ENCODE measurements around the gene PIK3R2. TPM values are rescaled to one million over a fixed set of nuclear protein-coding genes. Genes with fewer than 3 reads are reported as not detected.

Gene PIK3R2
- polyA plus RNA-seq, 4 donors = 27.8 to 39.6 (median 34.3) TPM

DNA sequence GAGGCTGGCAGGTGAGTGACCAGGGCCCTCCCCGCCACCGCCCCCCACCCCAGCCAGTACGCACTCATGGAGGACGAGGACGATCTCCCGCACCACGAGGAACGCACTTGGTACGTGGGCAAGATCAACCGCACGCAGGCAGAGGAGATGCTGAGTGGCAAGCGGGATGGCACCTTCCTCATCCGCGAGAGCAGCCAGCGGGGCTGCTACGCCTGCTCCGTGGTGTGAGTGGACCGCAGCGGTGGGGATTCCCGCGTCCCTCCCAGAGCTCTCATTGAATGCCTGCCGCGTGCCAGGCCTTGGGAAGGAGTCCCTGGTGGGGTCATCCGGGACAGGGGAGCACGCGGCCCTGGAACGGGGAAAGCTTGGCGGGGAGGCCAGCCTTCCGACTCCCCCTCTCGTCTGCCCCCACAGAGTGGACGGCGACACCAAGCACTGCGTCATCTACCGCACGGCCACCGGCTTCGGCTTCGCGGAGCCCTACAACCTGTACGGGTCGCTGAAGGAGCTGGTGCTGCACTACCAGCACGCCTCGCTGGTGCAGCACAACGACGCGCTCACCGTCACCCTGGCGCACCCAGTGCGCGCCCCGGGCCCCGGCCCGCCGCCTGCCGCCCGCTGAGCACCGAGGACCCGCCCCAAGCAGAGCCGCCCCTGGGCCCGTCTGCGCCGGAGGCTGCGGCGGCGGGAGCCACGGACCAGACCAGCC lies 15.9 kb downstream of the PIK3R2 start:
- DNase-seq (ENCODE audit: low read depth in 4 of 4, low spot score in 2 of 4) = no peak

DNA sequence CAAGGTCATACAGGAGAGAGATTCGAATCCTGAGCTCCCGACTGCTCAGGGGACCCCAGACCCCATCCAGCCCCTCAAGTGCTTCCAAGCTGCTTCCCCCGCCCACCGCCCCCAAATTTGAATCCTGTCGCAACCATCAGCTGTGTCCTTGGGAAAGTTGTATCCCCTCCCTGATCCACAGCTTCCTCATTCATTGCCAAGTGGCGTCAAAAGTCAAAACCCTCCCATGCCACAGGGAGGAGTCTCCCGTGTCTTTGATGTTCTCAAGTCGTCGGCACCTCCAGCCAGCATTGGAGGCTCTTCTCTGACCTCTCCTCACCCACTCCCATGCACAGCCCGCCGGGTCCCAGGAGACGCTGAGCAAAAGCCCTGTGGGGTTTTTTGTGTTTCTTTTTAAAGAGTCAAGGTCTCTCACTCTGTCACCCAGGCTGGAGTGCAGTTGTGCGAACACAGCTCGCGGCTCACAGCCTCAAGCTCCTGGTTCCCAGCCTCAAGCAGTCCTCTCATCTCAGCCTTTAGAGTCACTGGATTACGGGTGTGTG lies 17.8 kb downstream of the PIK3R2 start:
- no peak for DNase-seq (ENCODE audit: low read depth in 4 of 4, low spot score in 2 of 4)

DNA sequence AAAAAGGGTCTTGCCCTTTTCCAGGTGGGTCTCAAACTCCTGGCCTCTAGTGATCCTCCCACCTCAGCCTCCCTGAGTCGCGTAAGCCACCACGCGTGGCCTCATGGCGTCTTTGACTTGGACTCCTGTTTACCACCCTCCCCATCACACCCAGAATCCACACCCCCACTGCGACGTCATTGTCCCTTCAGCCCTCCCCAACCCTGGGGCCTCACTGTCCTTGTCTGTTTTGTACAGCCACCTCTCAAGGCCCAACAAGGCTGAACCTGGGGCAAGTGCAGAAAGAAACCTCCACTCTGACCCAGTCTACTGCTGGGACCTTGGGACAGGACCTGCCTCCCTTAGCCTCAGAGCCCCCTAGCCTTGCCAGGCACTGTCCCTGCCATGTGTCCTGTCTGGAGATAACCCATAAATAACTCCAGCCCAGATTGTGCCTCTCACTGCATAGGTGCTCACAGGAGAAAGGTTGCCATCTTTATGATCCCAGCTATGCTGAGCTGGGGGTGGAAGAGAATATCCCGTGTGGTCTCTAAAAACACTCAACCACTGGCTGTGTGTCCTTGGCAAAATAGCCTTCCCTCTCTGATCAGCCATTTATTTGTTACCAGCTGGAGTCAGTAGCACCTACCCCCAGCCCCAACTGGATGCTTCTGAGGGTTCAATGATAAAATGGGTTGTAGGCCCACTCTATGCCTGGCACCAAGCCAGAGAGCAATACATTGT lies 18.8 kb downstream of the PIK3R2 start:
- DNase-seq (ENCODE audit: low read depth in 4 of 4, low spot score in 2 of 4) = no peak

DNA sequence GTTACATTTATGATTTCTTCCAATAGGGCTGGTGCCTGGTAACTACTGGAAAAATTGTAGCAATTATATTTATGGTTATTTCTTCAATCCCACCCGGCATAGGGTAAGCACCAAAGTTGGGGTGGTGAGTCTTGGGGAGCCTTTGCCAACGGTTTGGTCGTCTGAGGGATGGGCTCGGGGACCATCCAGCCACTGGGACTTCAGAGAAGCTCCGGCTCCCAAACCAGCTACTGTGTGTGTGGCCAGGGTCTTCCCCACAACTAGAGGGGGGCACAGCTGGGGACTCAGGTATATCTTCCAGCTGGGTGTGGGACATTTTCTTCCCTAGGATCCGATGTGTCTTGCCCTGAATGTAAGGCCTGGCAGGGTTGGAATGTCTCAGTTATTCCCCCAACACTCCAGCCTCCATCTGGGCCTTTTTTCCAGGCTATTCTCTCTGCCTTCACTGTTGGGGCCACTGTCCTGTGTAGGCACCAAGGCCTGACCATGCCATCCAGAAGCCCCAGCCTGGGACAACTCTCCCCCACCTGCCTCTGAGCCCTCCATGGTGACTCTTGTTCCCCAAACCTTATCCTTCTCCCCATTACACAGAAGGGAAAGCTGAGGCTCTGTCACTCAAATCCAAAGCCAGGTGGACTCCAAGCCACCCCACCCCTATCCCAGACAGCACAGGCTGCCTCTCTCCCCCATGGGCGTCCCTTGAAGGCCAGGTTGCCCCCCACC lies 19.5 kb downstream of the PIK3R2 start:
- no peak for DNase-seq (ENCODE audit: low read depth in 4 of 4, low spot score in 2 of 4)

DNA sequence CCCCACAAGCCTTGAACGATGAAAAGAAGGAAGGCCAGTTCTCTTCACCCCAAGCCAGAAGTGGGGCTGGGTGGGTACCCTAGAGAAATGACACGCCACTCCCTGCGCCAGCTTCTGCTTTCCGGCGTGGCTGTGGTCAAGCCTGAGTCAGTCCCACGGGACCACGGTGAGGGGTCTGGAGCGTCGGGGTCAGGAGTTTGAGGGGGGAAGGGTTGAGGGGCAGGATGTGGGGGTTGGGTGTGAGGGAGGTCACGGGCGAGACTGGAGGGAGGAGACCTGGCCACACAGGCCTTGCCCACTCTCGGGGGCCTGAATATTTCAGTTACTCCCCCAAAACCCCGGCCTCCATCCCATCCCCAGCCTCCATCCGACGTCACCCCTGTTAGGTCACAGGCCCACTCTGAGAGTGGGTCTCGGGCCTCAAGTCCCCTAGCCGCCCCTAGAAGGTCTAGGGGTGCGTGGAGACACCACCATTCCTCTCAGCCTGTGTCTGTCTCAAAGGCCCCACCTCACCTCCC lies 20.1 kb downstream of the PIK3R2 start:
- no peak for DNase-seq (ENCODE audit: low read depth in 4 of 4, low spot score in 2 of 4)

DNA sequence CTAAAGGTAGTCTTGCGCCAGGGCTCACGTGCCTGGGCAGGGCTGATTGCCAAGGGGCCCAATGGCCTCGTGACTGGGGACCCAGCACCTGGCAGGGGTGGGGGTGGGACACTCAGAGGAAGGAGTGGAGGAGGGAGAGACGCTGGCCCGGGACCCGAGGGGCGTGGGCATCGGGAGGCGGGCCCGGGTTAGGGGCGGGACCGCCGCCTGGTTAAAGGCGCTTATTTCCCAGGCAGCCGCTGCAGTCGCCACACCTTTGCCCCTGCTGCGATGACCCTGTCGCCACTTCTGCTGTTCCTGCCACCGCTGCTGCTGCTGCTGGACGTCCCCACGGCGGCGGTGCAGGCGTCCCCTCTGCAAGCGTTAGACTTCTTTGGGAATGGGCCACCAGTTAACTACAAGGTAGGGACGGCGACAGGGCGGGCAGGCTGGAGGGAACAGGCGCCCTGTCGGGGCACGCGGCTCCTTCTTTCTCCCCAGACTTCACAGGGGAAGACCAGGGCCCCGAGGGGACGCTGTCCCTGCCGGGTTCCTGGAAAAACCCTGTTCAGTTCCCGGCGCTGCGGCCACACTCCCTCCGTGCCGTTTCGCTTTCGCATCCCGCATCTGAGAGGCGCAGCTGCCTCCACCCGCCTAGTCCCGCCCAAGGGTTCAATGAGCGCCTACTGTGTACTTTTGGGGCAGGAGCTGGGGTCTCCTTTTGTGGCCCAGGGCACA lies 20.8 kb downstream of the PIK3R2 start, which contains the start of gene IFI30:
Gene IFI30 (plus strand): TSS at position 242 of the 717 bp plus-strand sequence. CDS start 29 bp downstream, at position 271.
- DNase-seq (ENCODE audit: low read depth in 4 of 4, low spot score in 2 of 4) = no peak

DNA sequence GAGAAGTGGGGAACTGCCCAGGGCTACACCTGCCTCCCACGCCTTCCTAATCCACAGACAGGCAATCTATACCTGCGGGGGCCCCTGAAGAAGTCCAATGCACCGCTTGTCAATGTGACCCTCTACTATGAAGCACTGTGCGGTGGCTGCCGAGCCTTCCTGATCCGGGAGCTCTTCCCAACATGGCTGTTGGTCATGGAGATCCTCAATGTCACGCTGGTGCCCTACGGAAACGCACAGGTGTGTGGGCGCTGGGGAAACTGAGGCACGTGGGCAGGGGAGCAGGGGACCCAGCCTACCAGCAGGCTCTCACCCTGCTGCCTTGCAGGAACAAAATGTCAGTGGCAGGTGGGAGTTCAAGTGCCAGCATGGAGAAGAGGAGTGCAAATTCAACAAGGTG lies 22.0 kb downstream of the PIK3R2 start:
- DNase-seq (ENCODE audit: low read depth in 4 of 4, low spot score in 2 of 4) = no peak

DNA sequence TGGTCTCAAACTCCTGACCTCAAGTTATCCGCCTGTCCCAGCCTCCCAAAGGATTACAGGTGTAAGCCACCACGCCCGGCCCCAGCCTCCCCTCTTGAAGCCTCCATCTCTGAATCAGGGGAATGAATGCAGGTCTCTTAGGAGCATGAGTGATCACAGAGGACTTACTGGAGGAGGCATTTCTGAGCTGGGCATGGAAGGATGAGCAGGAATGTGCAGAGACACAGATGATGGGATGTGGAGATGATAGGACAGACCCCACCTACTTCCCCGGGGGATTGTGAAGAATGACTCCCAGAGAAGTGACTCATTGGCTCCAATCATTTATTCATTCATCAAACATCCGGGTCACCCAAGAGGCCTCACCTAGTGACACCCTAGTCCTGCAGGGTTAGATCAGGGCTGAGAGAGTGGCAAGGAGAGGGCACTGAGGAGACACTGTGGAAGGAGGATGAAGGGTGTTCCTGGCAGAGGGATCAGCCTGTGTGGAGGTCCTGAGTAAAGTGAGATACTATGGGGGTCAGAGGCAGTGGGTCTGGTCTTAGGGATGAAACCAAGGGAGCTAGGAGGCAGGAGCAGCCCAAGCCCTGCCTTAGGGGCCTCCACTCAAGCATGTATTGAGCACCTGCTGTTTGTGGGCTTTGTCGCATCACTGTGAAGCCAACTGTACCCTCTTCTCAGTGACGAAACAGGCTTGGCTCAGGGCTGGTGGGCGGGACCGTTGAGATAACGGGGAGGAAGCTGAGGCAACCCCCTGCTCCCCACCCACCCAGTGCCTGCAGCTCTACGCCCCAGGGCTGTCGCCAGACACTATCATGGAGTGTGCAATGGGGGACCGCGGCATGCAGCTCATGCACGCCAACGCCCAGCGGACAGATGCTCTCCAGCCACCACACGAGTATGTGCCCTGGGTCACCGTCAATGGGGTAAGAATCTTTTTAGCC lies 23.7 kb downstream of the PIK3R2 start:
- no peak for DNase-seq (ENCODE audit: low read depth in 4 of 4, low spot score in 2 of 4)

DNA sequence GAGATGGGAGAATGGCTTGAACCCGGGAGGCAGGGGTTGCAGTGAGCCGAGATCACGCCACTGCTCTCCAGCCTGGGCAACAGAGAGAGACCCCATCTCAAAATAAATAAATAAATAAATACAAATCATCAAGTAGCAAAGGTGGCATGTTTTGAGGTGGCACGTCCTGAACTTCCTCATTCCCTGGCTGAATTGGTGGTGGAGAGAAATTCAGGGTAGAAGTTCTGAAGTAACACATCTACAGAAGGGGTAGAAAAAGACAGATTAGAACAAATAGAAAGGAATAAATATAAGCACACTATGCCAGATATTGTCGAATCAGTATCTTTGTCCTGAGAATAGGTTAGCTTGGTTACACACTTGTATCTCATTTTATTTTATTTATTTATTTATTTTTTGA lies 27.0 kb downstream of the PIK3R2 start:
- no peak for DNase-seq (ENCODE audit: low read depth in 4 of 4, low spot score in 2 of 4)

DNA sequence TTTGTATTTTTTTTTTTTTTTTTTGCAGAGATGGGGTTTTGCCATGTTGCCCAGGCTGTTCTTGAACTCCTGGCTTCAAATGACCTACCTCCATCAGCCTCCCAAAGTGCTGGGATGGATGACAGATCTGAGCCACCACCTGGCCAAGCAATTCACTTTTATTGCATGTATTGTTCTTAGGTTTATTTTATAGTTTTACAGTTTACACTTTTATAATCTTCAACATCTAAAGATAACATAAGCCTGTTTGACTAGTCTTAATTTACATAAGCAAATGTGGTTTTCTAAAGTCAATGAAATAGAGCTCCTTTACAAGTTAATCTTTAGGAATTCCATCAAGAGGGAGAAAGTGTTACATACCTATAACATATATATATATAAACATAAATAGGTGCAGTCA lies 30.6 kb downstream of the PIK3R2 start:
- DNase-seq (ENCODE audit: low read depth in 4 of 4, low spot score in 2 of 4) = no peak

DNA sequence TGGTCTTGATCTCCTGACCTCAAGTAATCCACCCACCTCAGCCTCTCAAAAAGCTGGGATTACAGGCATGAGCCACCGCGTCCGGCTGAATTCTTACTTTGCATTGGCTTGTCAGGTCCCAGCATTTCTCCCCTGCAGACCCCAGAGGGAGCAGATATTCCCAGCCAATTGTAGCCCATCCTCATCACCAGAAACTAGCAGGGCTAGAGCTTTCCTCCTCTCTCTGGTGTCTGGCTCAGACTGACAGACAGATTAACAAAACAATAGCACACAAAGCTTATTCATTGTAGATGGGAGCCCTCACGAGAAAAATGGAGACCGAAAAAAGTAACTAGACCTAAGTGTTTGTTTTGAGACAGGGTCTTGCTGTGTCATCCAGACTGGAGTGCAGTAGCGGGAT lies 32.6 kb downstream of the PIK3R2 start:
- DNase-seq (ENCODE audit: low read depth in 4 of 4, low spot score in 2 of 4) = no peak

DNA sequence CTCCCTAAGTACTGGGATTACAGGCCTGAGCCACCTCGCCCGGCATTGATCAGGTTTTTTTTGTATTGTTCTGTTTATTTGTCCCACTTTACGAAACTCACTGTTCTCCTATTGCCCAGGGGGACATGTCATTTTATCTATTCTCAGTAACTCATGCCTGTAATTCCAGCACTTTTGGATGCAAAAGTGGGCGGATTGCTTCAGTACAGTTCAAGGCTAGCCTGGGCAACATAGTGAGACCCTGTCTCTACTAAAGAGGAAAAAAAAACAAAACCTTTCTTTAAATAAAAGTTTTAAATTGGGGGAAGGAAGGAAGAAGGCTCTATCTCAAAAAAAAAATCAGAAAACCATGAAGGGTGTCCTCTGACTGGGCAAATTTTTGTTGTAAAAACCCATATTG lies 37.3 kb downstream of the PIK3R2 start:
- DNase-seq (ENCODE audit: low read depth in 4 of 4, low spot score in 2 of 4) = no peak

DNA sequence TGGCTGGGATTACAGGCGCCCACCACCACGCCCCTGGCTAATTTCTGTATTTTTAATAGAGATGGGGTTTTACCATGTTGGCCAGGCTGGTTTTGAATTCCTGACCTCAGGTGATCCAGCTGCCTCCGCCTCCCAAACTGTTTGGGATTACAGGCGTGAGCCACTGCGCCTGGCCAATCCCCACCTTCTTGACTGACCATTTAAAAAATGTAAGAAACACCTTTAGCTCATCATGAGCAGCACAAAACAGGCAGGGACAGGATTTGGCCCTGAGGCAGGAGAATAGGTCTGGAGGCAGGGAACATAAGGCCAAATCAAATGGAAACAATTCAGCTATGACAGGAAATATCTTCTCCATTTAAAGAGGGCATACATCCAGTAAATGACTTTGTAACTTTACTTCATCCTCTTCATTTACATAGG lies 38.7 kb downstream of the PIK3R2 start:
- no peak for DNase-seq (ENCODE audit: low read depth in 4 of 4, low spot score in 2 of 4)

DNA sequence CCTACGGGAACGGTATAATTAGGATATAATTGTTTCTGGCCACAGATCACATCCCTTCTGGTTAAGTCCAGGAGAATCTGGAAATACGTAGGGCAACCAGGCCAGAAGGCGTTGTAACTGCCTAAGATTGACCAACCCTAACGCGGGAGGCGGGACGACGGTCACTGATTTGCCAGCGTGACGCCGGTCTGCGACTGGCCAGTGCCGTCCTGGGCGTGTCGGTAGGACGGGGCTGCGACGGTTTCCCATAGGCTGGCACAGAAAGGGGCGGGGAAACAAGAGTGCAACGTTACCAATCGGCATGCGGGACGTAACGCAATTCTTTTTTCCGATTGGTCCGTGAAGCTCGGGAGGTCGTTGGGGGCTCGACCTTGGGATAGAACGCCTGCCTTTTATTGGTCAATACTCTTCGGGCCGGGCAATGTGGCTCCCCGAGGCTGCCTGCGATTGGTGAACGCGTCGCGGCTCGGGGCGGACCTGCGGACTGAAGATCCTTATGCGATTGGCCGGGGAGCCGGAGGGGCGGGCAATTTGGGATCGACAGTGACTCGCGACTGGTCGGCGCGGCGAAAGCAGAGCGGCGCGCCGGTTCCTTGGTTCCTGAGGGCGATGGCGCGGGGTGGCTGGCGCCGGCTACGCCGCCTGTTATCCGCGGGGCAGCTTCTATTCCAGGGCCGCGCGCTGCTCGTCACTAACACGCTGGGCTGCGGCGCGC lies 39.9 kb downstream of the PIK3R2 start, which contains the start of gene MPV17L2:
Gene MPV17L2 (plus strand): TSS at position 546 of the 715 bp plus-strand sequence. CDS start 64 bp downstream, at position 610.
- peak; percentile 97 to 100 (median 99) for DNase-seq (ENCODE audit: low read depth in 4 of 4, low spot score in 2 of 4)

DNA sequence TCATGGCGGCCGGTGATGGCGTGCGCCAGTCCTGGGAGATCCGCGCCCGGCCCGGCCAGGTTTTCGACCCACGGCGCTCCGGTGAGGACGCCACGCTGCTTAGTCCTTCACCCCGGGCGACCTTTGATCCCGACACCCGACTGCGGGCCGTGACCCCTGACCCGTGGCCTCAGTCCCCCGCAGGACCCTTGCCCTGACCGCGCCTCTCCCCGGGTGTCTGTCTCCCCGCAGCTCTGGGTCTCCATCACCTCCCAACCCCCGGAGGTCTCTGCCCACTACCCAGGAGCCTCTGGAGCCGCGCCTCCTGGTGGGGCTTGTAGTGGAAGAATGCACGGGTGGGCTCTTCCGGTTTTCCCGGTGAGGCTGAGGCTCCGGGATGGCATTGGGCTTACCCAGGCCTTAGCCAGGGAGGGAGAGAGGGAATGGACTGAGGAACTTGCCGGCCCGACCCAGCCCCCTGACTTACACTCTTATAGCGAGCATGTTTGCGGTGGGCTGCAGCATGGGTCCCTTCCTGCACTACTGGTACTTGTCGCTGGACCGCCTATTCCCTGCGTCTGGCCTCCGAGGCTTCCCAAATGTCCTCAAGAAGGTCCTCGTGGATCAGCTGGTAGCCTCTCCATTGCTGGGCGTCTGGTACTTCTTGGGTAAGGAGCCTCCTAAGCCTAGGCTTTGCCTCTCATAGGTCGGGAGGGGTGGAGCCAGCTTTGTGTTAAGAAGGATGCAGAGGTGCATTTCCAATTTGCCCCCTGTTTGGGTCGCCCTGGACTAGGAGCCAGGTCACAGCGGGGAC lies 40.6 kb downstream of the PIK3R2 start:
- DNase-seq (ENCODE audit: low read depth in 4 of 4, low spot score in 2 of 4) = no peak

DNA sequence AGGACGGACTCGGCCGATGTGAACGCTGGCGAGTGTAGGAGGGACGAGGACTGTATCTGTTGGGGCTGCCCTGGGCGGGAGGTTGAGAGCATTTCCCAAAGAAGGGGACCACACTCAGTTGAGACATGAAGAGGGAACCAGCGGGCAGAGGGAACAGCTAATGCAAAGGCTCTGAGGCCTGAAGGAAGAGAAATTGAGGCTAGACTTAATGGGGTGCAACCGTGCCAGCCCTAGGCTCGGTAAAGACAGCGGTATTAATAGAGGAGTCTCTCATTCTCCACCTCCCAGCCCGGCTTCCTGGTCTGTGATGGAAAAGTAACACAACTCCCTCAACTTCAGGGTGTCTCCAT lies 41.2 kb downstream of the PIK3R2 start:
- DNase-seq (ENCODE audit: low read depth in 4 of 4, low spot score in 2 of 4) = no peak

DNA sequence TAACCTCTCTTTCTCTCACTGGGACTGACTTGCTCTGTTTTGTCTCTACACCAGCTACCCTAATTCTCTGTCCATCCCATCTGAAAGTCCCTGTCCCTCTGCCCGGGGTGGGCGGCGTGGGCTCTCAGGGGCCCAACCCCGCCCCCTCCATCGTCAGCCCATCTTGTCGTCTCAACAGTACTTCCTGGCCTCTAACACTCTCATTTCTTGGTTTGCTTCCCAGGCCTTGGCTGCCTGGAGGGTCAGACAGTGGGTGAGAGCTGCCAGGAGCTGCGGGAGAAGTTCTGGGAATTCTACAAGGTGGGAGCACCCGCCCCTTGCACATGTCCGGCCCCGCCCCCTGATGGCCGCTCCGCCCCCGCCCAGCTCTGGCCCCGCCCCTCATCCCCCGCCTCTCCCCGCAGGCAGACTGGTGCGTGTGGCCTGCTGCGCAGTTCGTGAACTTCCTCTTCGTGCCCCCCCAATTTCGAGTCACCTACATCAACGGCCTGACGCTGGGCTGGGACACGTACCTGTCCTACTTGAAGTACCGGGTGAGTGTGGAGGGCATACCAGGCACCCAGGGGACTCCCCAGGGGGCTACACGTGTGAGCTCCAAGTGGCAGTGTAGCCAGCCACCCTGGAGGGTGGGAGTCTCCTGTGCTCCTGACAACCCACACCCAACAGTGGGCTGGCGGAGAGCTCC lies 41.7 kb downstream of the PIK3R2 start:
- no peak for DNase-seq (ENCODE audit: low read depth in 4 of 4, low spot score in 2 of 4)
